Subcutaneous adipose tissue (tissue), 4 donors: ENCODE measurements around the gene FOXL3. TPM values are rescaled to one million over a fixed set of nuclear protein-coding genes. Genes with fewer than 3 reads are reported as not detected.

Experiments
- CTCF ChIP-seq: fragments of 450-650 bp; IDR thresholded peaks from one replicate; pipeline ENCODE4 v1.5.1; 2016; ENCODE audit warnings: low read depth, mild to moderate bottlenecking, control low read depth, antibody characterized with exemption, moderate library complexity
- total RNA-seq, 4 donors: library from RNA; depleted of rRNA; stranded (reverse); fragments of >200 nt; gene quantifications; one replicate each; pipeline ENCODE4 v1.1.0, GENCODE V29; 2016

The FOXL3 gene
- total RNA-seq, 4 donors from 2014 or later: not detected

DNA sequence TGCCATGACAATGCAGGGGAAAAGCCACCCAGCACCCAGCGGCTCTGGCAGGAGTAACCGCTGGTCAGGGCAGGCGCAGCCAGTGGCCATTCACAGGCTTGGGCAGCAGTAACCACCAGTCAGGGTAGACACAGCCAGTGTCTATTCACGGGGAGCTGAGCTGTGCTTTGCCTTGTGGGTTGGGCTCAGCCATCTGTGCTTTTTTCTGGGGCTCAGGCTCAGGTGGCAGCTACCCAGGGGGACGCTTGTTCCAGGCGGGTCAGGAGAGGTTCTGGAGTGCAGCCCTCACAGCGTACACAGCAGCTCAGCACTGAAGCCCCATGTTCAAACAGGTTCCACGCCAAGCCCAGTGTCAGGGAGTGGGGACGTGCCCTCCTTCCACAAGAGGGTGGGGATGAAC, 28.5 kb downstream of the FOXL3 start:
- no peak for TF ChIP-seq CTCF

GRCh38 chr7:318878-319661, 29.1 kb downstream of the FOXL3 start:
- TF ChIP-seq CTCF: no peak

GRCh38 chr7:320297-320696, 30.3 kb downstream of the FOXL3 start:
- no peak for TF ChIP-seq CTCF

DNA sequence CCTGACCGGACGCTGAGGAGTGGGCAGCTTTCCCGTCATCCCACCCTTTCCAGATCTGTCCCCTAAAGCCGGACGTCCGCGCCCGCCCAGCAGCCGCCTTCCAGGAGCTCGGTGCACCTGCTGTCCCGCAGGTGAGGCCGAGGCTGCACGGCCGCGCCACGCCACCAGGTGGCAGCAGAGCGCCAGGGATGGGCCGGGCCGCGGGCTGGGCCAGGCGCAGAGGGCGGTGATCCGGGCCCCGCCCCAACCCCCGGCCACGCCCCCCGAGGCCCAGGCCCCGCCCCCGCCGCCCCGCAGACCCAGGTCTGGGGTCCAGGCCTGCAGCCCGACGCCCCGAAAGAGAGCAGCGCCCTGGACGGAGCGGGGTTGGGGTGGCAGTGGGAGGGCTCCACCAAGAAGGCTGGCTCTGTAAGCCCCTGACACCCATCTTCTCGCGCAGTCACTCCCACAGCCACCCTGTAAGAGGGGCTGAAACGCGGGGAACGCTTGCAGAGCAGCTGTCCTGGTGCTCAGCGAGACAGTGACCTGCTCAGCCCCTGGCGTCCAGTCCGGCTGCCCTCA, 32.2 kb downstream of the FOXL3 start:
- no peak for TF ChIP-seq CTCF

DNA sequence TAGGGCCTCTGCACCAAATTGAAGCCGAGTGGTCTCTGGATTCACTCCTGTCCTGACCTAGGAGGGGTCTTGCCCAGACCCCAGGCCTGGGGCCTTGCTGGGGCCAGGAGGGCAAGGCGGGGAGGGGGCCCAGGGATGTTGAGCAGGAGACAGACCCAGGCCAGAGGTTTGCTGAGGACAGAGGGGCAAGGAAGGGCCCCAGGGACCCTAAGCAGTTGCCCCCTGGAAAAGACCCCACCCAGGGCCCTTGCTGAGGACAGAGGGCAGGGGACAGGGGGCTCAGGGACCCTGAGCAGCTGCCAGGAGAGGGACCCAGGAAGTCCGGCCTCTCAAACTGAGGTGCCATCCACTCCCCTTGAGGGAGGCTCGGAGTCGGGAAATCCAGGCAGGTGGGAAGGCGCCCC, 32.7 kb downstream of the FOXL3 start:
- no peak for TF ChIP-seq CTCF

- TF ChIP-seq CTCF: no peak
Measured at GRCh38 chr7:323410-323809, 33.4 kb downstream of the FOXL3 start.

DNA sequence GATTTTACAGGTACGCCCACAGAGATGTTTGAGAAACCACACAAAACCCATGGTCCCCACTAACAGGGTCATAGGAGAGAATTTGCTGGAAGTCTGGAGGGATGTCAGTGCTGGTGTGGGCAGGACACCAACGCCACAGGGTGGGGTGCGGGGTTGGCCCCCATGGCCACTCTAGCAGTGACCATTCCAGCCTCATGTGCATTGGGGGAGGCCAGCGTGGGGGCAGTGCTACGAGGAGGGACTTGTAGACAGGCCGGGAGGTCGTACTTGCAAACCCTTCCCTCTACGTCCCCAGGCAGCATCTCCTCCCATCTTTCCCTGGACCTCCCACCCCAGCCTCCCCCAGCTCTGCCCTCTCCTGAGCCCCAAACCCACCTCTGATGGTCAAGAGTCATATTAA, 34.0 kb downstream of the FOXL3 start:
- no peak for TF ChIP-seq CTCF
